K562 (cell line): ENCODE measurements around the gene MEAK7. TPM values are rescaled to one million over a fixed set of nuclear protein-coding genes. Genes with fewer than 3 reads are reported as not detected.

Experiments
- ELF2 ChIP-seq: fragments of 250-450 bp; sonication (Bioruptor Pico); IDR thresholded peaks from 2 replicates; pipeline ENCODE4 v1.5.0; 2021; ENCODE audit warnings: mild to moderate bottlenecking
- PCBP1 ChIP-seq: fragments of 200-400 bp; formaldehyde crosslinking; IDR thresholded peaks from 2 replicates; pipeline ENCODE4 v1.6.1; 2018; ENCODE audit warnings: mild to moderate bottlenecking, low read depth, low read length; ENCODE audit not compliant: poor library complexity, severe bottlenecking
- RBM22 ChIP-seq: fragments of 200-400 bp; formaldehyde crosslinking; IDR thresholded peaks from 2 replicates; pipeline ENCODE4 v1.6.1; 2018; ENCODE audit warnings: low read length, low read depth; ENCODE audit not compliant: poor library complexity, severe bottlenecking
- RUNX1 ChIP-seq: sonication (generic); IDR thresholded peaks from 2 replicates; pipeline ENCODE4 v1.6.1; 2016; ENCODE audit warnings: antibody characterized with exemption, low read depth
- SIN3A ChIP-seq, 2 experiments: fragments of 150-350 bp in 1 of 2; IDR thresholded peaks; 2 replicates each; pipeline ENCODE4 v1.6.1; 2011 to 2016; ENCODE audit warnings: borderline replicate concordance in 2 of 2, low read depth in 2 of 2, low read length in 2 of 2, mild to moderate bottlenecking in 2 of 2, moderate library complexity in 2 of 2; ENCODE audit not compliant: control insufficient read depth in 1 of 2
- SPI1 ChIP-seq: IDR thresholded peaks from 2 replicates; pipeline ENCODE4 v1.6.1; 2011; ENCODE audit warnings: low read depth, low read length, control low read depth, borderline replicate concordance
- ZKSCAN8 ChIP-seq: fragments of 200-800 bp; sonication (Bioruptor generic); IDR thresholded peaks from 2 replicates; pipeline ENCODE4 v1.6.1; 2016; ENCODE audit warnings: missing genetic modification characterization, missing compliant biosample characterization
- polyA plus RNA-seq, 8 experiments: library from polyadenylated mRNA; depleted of rRNA in 4 of 8; stranded (reverse) in 5 of 8; unstranded in 3 of 8; fragments of >200 nt; fragmentation: Nextera tagmentation in 2 of 8; fragmentation: Illumina TruSeq in 1 of 8; extraction: Ambion mirVana in 2 of 8; extraction: Trizol in 1 of 8; gene quantifications; 2 replicates each; pipeline versions ENCODE4 v1.2.1 to v1.2.3, GENCODE V29; 2011 to 2014; ENCODE audit warnings: inconsistent platforms in 1 of 8, missing spikeins in 1 of 8
- total RNA-seq, 7 experiments: library from RNA; depleted of rRNA in 6 of 7; stranded (reverse); fragments of >200 nt in 6 of 7; fragmentation: Illumina TruSeq in 2 of 7; extraction: Trizol in 2 of 7; gene quantifications; 2 replicates each; pipeline versions ENCODE4 v1.2.1 to v1.2.3, GENCODE V29; 2011 to 2021; ENCODE audit warnings: low replicate concordance in 1 of 7
- TF ChIP-seq, protein P1 (sequence below): sonication (generic); formaldehyde crosslinking; IDR thresholded peaks from 2 replicates; pipeline ENCODE4 v1.8.1; 2023; ENCODE audit warnings: mild to moderate bottlenecking, missing genetic modification reagents
- TF ChIP-seq, protein P2 (sequence below): fragments of 250-450 bp; sonication (Bioruptor Pico); IDR thresholded peaks from 2 replicates; pipeline ENCODE4 v1.5.0; 2020; ENCODE audit warnings: mild to moderate bottlenecking, borderline replicate concordance
- TF ChIP-seq, protein P3 (sequence below): conservative IDR thresholded peaks from 2 replicates; pipeline ENCODE4 v1.6.1; 2011; ENCODE audit warnings: low read depth, mild to moderate bottlenecking, low read length; ENCODE audit not compliant: control insufficient read depth
- TF ChIP-seq, protein P4 (sequence below): fragments of 450-650 bp; IDR thresholded peaks from 2 replicates; pipeline ENCODE4 v1.6.1; 2017; ENCODE audit warnings: antibody characterized with exemption
- TF ChIP-seq, protein P5 (sequence below): sonication (generic); formaldehyde crosslinking; IDR thresholded peaks from 2 replicates; pipeline ENCODE4 v1.9.0; 2022; ENCODE audit warnings: mild to moderate bottlenecking, missing genetic modification reagents
- TF ChIP-seq, protein P6 (sequence below): sonication (generic); formaldehyde crosslinking; IDR thresholded peaks from 2 replicates; pipeline ENCODE4 v1.8.1; 2023; ENCODE audit warnings: mild to moderate bottlenecking, missing genetic modification reagents

Gene MEAK7
- total and polyA plus RNA-seq, 9 of the 15 experiments (the other 6 are each of a cell fraction or from before 2014, with no cell fraction given) = 1.4 to 14.5 (median 6.3) TPM

DNA sequence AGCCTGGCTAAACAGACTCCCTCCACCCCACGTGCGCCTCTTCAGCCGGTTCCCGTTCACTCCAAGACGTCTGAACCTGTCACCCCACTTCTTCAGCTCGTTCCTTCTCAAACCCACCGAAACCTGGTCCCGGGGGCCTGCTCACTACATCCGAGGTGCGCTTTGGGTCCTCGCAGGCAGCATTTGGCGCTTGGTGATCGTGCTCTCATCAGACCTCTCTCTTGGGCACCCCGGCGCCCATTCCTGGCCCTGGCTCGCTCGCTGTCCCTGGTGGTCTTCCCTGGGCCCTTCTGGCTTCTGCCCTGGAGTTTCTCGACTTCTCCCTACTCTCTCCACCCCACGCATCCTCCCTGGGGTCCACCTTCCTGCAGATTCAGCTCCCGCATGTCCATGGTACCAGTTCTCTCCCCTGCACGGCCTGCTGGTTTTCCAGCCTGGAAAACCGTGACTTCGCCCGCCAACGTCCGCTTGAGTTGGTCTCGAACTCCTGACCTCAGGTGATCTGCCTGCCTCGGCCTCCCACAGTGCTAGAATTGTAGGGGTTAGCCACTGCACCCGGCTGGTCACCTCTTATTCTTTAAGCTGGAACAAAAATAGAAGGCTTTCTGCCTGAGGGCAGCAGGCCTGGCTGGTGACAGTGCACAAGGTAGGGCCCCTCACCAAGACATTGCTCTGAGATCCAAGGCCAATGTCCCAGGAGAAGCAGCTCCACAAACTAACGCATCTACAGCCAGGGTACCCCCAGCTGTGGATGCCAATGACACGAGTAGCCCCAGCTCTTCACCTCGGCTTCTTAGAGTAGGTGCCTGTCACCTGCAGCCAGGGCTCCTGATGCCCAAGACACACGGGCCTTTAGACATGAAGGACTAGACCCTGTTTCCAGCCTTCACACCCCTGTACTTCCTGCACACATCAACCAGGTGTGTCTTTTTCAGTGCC, 1.1 kb upstream of the MEAK7 start (continued):
- TF ChIP-seq, protein P1, sequence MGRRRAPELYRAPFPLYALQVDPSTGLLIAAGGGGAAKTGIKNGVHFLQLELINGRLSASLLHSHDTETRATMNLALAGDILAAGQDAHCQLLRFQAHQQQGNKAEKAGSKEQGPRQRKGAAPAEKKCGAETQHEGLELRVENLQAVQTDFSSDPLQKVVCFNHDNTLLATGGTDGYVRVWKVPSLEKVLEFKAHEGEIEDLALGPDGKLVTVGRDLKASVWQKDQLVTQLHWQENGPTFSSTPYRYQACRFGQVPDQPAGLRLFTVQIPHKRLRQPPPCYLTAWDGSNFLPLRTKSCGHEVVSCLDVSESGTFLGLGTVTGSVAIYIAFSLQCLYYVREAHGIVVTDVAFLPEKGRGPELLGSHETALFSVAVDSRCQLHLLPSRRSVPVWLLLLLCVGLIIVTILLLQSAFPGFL (CRISPR knock-in tag) = no peak
- TF ChIP-seq, protein P2, sequence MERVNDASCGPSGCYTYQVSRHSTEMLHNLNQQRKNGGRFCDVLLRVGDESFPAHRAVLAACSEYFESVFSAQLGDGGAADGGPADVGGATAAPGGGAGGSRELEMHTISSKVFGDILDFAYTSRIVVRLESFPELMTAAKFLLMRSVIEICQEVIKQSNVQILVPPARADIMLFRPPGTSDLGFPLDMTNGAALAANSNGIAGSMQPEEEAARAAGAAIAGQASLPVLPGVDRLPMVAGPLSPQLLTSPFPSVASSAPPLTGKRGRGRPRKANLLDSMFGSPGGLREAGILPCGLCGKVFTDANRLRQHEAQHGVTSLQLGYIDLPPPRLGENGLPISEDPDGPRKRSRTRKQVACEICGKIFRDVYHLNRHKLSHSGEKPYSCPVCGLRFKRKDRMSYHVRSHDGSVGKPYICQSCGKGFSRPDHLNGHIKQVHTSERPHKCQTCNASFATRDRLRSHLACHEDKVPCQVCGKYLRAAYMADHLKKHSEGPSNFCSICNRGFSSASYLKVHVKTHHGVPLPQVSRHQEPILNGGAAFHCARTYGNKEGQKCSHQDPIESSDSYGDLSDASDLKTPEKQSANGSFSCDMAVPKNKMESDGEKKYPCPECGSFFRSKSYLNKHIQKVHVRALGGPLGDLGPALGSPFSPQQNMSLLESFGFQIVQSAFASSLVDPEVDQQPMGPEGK (CRISPR knock-in tag) = no peak
- TF ChIP-seq ELF2 (CRISPR knock-in tag) (peak; percentile 37; the same call in 1 of the 2 replicates), SIN3A (IDR thresholded peaks at IDR 0.05; ENCODE audit: borderline replicate concordance in 2 of 2, control insufficient read depth in 1 of 2, low read depth in 2 of 2, low read length in 2 of 2) (no peak; a peak in 1 of 4 replicates), ZKSCAN8 (CRISPR knock-in tag) (no peak), RUNX1 (no peak), SPI1 (no peak), PCBP1 (no peak), RBM22 (no peak)
- TF ChIP-seq, protein P3, sequence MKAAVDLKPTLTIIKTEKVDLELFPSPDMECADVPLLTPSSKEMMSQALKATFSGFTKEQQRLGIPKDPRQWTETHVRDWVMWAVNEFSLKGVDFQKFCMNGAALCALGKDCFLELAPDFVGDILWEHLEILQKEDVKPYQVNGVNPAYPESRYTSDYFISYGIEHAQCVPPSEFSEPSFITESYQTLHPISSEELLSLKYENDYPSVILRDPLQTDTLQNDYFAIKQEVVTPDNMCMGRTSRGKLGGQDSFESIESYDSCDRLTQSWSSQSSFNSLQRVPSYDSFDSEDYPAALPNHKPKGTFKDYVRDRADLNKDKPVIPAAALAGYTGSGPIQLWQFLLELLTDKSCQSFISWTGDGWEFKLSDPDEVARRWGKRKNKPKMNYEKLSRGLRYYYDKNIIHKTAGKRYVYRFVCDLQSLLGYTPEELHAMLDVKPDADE = 0 out of 2 replicates have a peak, but pooled peaks have one; percentile 3
- TF ChIP-seq, protein P4, sequence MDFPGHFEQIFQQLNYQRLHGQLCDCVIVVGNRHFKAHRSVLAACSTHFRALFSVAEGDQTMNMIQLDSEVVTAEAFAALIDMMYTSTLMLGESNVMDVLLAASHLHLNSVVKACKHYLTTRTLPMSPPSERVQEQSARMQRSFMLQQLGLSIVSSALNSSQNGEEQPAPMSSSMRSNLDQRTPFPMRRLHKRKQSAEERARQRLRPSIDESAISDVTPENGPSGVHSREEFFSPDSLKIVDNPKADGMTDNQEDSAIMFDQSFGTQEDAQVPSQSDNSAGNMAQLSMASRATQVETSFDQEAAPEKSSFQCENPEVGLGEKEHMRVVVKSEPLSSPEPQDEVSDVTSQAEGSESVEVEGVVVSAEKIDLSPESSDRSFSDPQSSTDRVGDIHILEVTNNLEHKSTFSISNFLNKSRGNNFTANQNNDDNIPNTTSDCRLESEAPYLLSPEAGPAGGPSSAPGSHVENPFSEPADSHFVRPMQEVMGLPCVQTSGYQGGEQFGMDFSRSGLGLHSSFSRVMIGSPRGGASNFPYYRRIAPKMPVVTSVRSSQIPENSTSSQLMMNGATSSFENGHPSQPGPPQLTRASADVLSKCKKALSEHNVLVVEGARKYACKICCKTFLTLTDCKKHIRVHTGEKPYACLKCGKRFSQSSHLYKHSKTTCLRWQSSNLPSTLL = no peak
- TF ChIP-seq, protein P5, sequence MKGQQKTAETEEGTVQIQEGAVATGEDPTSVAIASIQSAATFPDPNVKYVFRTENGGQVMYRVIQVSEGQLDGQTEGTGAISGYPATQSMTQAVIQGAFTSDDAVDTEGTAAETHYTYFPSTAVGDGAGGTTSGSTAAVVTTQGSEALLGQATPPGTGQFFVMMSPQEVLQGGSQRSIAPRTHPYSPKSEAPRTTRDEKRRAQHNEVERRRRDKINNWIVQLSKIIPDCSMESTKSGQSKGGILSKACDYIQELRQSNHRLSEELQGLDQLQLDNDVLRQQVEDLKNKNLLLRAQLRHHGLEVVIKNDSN = peak; percentile 30; the same call in 1 of the 2 replicates
- TF ChIP-seq, protein P6, sequence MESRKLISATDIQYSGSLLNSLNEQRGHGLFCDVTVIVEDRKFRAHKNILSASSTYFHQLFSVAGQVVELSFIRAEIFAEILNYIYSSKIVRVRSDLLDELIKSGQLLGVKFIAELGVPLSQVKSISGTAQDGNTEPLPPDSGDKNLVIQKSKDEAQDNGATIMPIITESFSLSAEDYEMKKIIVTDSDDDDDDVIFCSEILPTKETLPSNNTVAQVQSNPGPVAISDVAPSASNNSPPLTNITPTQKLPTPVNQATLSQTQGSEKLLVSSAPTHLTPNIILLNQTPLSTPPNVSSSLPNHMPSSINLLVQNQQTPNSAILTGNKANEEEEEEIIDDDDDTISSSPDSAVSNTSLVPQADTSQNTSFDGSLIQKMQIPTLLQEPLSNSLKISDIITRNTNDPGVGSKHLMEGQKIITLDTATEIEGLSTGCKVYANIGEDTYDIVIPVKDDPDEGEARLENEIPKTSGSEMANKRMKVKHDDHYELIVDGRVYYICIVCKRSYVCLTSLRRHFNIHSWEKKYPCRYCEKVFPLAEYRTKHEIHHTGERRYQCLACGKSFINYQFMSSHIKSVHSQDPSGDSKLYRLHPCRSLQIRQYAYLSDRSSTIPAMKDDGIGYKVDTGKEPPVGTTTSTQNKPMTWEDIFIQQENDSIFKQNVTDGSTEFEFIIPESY (CRISPR knock-in tag) = peak; percentile 59; the same call in 1 of the 2 replicates
